ENCODE measurements around the gene C1QTNF5.
"Not testable (repeated sequence)": the region's sequence is repeated elsewhere in the genome, so short reads cannot be mapped to it uniquely, and the experiment has no call there.

The C1QTNF5 gene, protein sequence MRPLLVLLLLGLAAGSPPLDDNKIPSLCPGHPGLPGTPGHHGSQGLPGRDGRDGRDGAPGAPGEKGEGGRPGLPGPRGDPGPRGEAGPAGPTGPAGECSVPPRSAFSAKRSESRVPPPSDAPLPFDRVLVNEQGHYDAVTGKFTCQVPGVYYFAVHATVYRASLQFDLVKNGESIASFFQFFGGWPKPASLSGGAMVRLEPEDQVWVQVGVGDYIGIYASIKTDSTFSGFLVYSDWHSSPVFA

DNA sequence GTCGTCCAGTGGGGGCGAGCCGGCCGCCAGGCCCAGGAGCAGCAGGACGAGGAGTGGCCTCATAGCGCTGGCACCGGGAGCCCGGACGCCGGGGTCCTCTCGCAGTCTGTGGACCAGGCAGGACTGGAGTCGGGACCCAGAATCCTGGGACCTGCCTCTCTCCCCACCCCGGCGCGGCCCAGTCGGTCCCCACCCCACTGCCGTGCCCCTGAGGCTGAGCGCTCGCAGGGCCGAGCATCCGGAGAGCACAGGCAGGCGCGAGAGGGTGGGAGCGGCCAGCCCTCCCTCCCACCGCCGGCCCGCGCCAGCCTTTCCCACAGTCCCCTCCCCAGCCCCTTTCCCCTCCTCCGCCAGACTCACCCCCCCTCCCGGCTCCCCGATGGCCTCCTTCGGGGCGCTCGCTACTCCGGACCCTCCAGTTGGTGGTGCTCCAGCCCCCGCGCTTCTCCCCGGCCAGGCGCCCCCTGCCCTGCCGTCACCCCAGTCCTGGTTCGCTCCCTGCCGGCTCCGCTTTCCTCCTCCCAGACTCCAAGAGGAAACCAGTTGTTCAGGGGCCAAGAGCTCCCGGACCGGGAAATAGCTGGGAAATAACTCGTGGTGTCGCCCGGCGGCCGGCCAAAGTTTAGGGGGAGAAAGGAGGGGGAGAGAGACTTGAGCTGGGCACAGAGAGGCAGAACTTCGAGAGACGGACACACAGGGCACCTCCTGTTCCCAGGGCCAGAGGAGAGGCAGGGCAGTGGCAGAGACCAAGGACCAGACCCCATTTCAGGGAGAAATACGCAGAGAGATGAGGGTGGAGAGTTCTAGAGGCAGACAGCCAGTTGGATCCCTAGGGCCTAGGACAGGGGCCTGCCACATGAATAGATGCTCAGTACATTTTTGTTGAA, at the start of gene C1QTNF5:
TSS of gene C1QTNF5 (minus strand) at position 549 of the 887 bp plus-strand sequence. CDS start at position 63, 486 bp downstream.
- no peak for DNase-seq

- no peak for DNase-seq
Measured at GRCh38 chr11:119389611-119390254, 49.0 kb upstream of the C1QTNF5 start.

GRCh38 chr11:119388103-119388502, 47.4 kb upstream of the C1QTNF5 start:
- no peak for DNase-seq

DNA sequence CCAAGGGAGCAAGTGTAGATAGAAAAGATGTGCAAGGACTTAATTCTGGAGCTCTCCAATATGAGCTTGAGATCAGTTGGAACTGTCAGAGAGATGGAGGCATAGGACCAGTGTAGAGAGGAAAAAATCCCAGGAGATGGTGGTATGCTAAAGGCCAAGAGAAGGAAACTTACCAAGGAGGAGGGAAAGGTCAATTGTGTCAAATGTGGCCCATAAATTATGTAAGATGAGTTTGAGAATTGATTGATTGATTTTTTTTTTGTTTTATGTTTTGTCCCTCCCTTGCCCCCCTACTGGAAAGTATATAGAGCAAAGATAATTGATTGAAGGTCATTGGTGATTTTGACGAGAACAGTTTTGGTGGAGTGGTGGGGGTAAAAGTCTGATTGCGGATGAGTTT, 43.6 kb upstream of the C1QTNF5 start:
- no peak for DNase-seq

- DNase-seq, result not testable (repeated sequence)
Measured at GRCh38 chr11:119382513-119382912, 41.8 kb upstream of the C1QTNF5 start.

DNA sequence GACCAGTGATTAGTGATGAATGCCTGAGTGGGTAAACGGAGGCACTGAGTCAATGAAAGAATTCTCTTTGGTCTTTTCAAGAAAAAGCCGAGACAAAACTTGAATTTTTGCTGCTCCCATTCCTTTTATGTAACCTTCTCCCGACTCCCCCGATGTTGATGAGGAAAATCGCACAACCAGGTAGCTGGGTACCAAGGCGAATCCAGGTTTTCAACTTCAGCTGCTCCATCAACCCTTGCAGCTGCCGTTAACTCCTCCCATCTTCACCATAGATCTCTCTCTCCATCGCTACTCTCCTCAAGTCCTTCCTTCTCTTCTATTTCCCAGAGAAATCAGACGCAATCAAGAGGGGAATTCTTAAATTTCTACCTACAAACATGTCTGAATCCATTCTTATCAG, 41.4 kb upstream of the C1QTNF5 start:
- no peak for DNase-seq

GRCh38 chr11:119381181-119381988, 40.7 kb upstream of the C1QTNF5 start, which contains the start of gene USP2:
Gene USP2, minus strand, starts transcription at chr11:119381690. Its CDS starts 8,210 bp downstream, at chr11:119373480.
- DNase-seq, result peak; percentile 98

DNA sequence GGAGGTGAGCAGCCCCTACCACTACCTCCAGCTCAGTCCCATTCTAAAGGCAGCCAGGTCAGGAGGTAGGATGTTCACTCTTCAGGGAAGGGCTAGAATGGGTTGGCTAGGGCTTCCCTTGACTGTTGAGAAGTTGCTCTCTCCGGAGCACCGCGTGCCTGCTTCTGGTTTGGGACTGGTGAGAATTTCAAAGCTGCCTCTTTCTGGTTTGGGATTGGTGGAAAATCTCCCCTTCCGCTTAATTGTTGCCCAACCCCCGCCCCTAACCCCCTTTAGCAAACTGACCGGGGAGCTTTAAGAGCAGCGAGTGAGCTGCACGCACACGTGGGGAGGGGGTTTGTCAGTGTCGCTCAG, 40.1 kb upstream of the C1QTNF5 start:
- DNase-seq, result no peak

GRCh38 chr11:119380160-119380826, 39.6 kb upstream of the C1QTNF5 start:
- no peak for DNase-seq

- DNase-seq, result no peak
Measured at GRCh38 chr11:119378851-119379465, 38.3 kb upstream of the C1QTNF5 start.

- DNase-seq, result no peak
Measured at GRCh38 chr11:119377961-119378667, 37.4 kb upstream of the C1QTNF5 start.

- DNase-seq, result no peak
Measured at GRCh38 chr11:119377112-119377901, 36.6 kb upstream of the C1QTNF5 start.

GRCh38 chr11:119376197-119376847, 35.6 kb upstream of the C1QTNF5 start:
- DNase-seq, result no peak

GRCh38 chr11:119375337-119376196, 34.9 kb upstream of the C1QTNF5 start:
- no peak for DNase-seq

- DNase-seq, result no peak
Measured at GRCh38 chr11:119374632-119375336, 34.1 kb upstream of the C1QTNF5 start.

GRCh38 chr11:119373921-119374631, 33.4 kb upstream of the C1QTNF5 start:
- peak; percentile 40 for DNase-seq
